K562 (cell line): ENCODE data around the gene MCEE. TPM values are rescaled to one million over a fixed set of nuclear protein-coding genes. Genes with fewer than 3 reads are reported as not detected.

ENCODE experiments used
- CBFA2T2 ChIP-seq: fragments of 450-650 bp; conservative IDR thresholded peaks from 2 replicates; pipeline ENCODE4 v1.6.1; 2017; ENCODE audit warnings: mild to moderate bottlenecking
- CBX3 ChIP-seq, 2 experiments: IDR thresholded peaks; 1 replicate in 1 of 2; 2 replicates in 1 of 2; pipeline ENCODE4 v1.6.1; 2012; ENCODE audit warnings: inconsistent platforms in 2 of 2, low read length in 2 of 2, borderline replicate concordance in 1 of 2, control low read depth in 1 of 2
- ETV6 ChIP-seq, 3 experiments: fragments of 150-350 bp in 1 of 3; sonication (generic) in 1 of 3; formaldehyde crosslinking in 1 of 3; IDR thresholded peaks; 2 replicates each; pipeline versions ENCODE4 v1.6.1 to v1.8.0; 2014 to 2022; ENCODE audit warnings: borderline replicate concordance in 2 of 3, low read depth in 2 of 3, antibody characterized with exemption in 1 of 3, low read length in 1 of 3, mild to moderate bottlenecking in 1 of 3, missing genetic modification reagents in 1 of 3
- KLF1 ChIP-seq: fragments of 450-650 bp; IDR thresholded peaks from 2 replicates; pipeline ENCODE4 v1.6.1; 2016; ENCODE audit warnings: missing genetic modification characterization, missing compliant biosample characterization
- SMARCA5 ChIP-seq: fragments of 450-650 bp; IDR thresholded peaks from 2 replicates; pipeline ENCODE4 v1.6.1; 2016
- U2AF2 ChIP-seq: fragments of 200-400 bp; formaldehyde crosslinking; optimal IDR thresholded peaks from 2 replicates; pipeline ENCODE3; 2017; ENCODE audit warnings: low read depth, mild to moderate bottlenecking, low read length
- ZNF140 ChIP-seq: fragments of 250-450 bp; sonication (Bioruptor Pico); IDR thresholded peaks from 2 replicates; pipeline ENCODE4 v1.8.0; 2021; ENCODE audit warnings: moderate library complexity, mild to moderate bottlenecking, inconsistent platforms
- ZNF197 ChIP-seq: fragments of 200-800 bp; sonication (Bioruptor generic); IDR thresholded peaks from 2 replicates; pipeline ENCODE4 v1.6.1; 2016; ENCODE audit warnings: low read depth, missing genetic modification characterization, missing compliant biosample characterization
- ZNF41 ChIP-seq: fragments of 250-450 bp; sonication (Bioruptor Pico); conservative IDR thresholded peaks from 2 replicates; pipeline ENCODE4 v1.4.0; 2020; ENCODE audit warnings: mild to moderate bottlenecking
- polyA plus RNA-seq, 8 experiments: library from polyadenylated mRNA; depleted of rRNA in 4 of 8; stranded (reverse) in 5 of 8; unstranded in 3 of 8; fragments of >200 nt; fragmentation: Nextera tagmentation in 2 of 8; fragmentation: Illumina TruSeq in 1 of 8; extraction: Ambion mirVana in 2 of 8; extraction: Trizol in 1 of 8; gene quantifications; 2 replicates each; pipeline versions ENCODE4 v1.2.1 to v1.2.3, GENCODE V29; 2011 to 2014; ENCODE audit warnings: inconsistent platforms in 1 of 8, missing spikeins in 1 of 8
- total RNA-seq, 7 experiments: library from RNA; depleted of rRNA in 6 of 7; stranded (reverse); fragments of >200 nt in 6 of 7; fragmentation: Illumina TruSeq in 2 of 7; extraction: Trizol in 2 of 7; gene quantifications; 2 replicates each; pipeline versions ENCODE4 v1.2.1 to v1.2.3, GENCODE V29; 2011 to 2021; ENCODE audit warnings: low replicate concordance in 1 of 7
- TF ChIP-seq, protein P1 (sequence below): IDR thresholded peaks from 2 replicates; pipeline ENCODE4 v1.6.1; 2012; ENCODE audit warnings: low read depth, low read length, improper control_type of control experiment, borderline replicate concordance
- TF ChIP-seq, protein P2 (sequence below), 2 experiments: fragments of 450-650 bp; IDR thresholded peaks; 2 replicates each; pipeline ENCODE4 v1.6.1; 2016
- TF ChIP-seq, protein P3 (sequence below), 2 experiments: fragments of 450-650 bp in 1 of 2; sonication (generic) in 1 of 2; formaldehyde crosslinking in 1 of 2; IDR thresholded peaks in 1 of 2; conservative IDR thresholded peaks in 1 of 2; 2 replicates each; pipeline versions ENCODE4 v1.6.1 to v1.8.1; 2016 to 2023; ENCODE audit warnings: mild to moderate bottlenecking in 2 of 2, moderate library complexity in 2 of 2, inconsistent platforms in 1 of 2, missing genetic modification reagents in 1 of 2
- TF ChIP-seq, protein P4 (sequence below), 2 experiments: fragments of 450-650 bp; IDR thresholded peaks; 2 replicates each; pipeline ENCODE4 v1.6.1; 2018; ENCODE audit warnings: mild to moderate bottlenecking in 2 of 2, low read depth in 1 of 2; ENCODE audit not compliant: partially characterized antibody in 2 of 2

MCEE gene
- total and polyA plus RNA-seq, 9 of the 15 experiments (the other 6 are each of a cell fraction or from before 2014, with no cell fraction given) = 15.6 to 49.1 (median 24.5) TPM

- TF ChIP-seq, protein P1, sequence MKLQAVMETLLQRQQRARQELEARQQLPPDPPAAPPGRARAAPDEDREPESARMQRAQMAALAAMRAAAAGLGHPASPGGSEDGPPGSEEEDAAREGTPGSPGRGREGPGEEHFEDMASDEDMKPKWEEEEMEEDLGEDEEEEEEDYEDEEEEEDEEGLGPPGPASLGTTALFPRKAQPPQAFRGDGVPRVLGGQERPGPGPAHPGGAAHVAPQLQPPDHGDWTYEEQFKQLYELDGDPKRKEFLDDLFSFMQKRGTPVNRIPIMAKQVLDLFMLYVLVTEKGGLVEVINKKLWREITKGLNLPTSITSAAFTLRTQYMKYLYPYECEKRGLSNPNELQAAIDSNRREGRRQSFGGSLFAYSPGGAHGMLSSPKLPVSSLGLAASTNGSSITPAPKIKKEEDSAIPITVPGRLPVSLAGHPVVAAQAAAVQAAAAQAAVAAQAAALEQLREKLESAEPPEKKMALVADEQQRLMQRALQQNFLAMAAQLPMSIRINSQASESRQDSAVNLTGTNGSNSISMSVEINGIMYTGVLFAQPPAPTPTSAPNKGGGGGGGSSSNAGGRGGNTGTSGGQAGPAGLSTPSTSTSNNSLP = no peak
- TF ChIP-seq ETV6 (IDR thresholded peaks at IDR 0.05; ENCODE audit: borderline replicate concordance in 1 of 2, low read depth in 2 of 2, low read length in 1 of 2) (peak in 1 of 2 experiments; percentile 56; a peak in 1 of 4 replicates), ETV6 (CRISPR knock-in tag; IDR thresholded peaks at IDR 0.05; ENCODE audit: borderline replicate concordance) (no peak), KLF1 (tag) (peak; percentile 88), CBFA2T2 (0 out of 2 replicates have a peak, but pooled peaks have one; percentile 33), U2AF2 (no peak), SMARCA5 (no peak), CBX3 (IDR thresholded peaks at IDR 0.05; ENCODE audit: borderline replicate concordance in 1 of 2, low read length in 2 of 2) (peak in 1 of 2 experiments; percentile 66; a peak in 1 of 3 replicates), ZNF41 (CRISPR knock-in tag) (no peak), ZNF197 (CRISPR knock-in tag) (no peak), ZNF140 (no peak)
- TF ChIP-seq, protein P2, sequence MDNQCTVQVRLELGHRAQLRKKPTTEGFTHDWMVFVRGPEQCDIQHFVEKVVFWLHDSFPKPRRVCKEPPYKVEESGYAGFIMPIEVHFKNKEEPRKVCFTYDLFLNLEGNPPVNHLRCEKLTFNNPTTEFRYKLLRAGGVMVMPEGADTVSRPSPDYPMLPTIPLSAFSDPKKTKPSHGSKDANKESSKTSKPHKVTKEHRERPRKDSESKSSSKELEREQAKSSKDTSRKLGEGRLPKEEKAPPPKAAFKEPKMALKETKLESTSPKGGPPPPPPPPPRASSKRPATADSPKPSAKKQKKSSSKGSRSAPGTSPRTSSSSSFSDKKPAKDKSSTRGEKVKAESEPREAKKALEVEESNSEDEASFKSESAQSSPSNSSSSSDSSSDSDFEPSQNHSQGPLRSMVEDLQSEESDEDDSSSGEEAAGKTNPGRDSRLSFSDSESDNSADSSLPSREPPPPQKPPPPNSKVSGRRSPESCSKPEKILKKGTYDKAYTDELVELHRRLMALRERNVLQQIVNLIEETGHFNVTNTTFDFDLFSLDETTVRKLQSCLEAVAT (IDR thresholded peaks at IDR 0.05) = peak in 1 of 2 experiments; percentile 55; a peak in 1 of 4 replicates
- TF ChIP-seq, protein P3, sequence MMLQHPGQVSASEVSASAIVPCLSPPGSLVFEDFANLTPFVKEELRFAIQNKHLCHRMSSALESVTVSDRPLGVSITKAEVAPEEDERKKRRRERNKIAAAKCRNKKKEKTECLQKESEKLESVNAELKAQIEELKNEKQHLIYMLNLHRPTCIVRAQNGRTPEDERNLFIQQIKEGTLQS (IDR thresholded peaks at IDR 0.05) = peak; percentile 22; the same call in 1 of the 2 replicates
- TF ChIP-seq, protein P3 (CRISPR knock-in tag; conservative IDR thresholded peaks at IDR 0.05) = no peak
- TF ChIP-seq, protein P4, sequence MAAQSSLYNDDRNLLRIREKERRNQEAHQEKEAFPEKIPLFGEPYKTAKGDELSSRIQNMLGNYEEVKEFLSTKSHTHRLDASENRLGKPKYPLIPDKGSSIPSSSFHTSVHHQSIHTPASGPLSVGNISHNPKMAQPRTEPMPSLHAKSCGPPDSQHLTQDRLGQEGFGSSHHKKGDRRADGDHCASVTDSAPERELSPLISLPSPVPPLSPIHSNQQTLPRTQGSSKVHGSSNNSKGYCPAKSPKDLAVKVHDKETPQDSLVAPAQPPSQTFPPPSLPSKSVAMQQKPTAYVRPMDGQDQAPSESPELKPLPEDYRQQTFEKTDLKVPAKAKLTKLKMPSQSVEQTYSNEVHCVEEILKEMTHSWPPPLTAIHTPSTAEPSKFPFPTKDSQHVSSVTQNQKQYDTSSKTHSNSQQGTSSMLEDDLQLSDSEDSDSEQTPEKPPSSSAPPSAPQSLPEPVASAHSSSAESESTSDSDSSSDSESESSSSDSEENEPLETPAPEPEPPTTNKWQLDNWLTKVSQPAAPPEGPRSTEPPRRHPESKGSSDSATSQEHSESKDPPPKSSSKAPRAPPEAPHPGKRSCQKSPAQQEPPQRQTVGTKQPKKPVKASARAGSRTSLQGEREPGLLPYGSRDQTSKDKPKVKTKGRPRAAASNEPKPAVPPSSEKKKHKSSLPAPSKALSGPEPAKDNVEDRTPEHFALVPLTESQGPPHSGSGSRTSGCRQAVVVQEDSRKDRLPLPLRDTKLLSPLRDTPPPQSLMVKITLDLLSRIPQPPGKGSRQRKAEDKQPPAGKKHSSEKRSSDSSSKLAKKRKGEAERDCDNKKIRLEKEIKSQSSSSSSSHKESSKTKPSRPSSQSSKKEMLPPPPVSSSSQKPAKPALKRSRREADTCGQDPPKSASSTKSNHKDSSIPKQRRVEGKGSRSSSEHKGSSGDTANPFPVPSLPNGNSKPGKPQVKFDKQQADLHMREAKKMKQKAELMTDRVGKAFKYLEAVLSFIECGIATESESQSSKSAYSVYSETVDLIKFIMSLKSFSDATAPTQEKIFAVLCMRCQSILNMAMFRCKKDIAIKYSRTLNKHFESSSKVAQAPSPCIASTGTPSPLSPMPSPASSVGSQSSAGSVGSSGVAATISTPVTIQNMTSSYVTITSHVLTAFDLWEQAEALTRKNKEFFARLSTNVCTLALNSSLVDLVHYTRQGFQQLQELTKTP (IDR thresholded peaks at IDR 0.05; ENCODE audit: low read depth in 1 of 2, partially characterized antibody in 2 of 2) = no peak
Measured at GRCh38 chr2:71068218-71069035, 61.6 kb downstream of the MCEE start, which contains the start of gene NAGK (continued).
